ENCODE measurements around the gene MARK1.

DNA sequence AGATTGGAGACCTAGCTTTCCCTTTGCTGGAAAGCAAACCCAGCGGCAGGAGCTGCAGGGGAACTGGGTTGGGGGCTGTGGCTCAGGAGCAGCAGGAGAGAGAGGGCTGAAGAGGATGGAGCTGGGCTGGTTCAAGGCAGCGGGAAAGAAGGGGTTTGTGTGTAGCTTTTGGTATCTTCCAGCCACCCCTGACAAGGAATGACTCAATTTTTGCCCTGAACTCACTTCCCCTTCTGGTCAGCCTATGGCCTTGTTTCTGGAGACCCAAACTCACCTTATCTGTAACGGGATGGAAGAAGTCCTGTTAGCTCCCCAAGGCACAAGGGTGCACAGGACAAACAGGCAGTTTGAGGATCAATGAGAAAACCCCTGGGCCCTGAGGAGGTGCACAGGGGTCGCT is 175.4 kb downstream of the MARK1 start:
- TF ChIP-seq, protein P1, sequence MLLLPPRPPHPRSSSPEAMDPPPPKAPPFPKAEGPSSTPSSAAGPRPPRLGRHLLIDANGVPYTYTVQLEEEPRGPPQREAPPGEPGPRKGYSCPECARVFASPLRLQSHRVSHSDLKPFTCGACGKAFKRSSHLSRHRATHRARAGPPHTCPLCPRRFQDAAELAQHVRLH (tag by site-specific recombination; IDR thresholded peaks at IDR 0.05), result no peak
- TF ChIP-seq ZNF843 (tag by site-specific recombination; IDR thresholded peaks at IDR 0.05) (no peak), ZNF10 (tag by site-specific recombination; IDR thresholded peaks at IDR 0.05) (no peak)
- TF ChIP-seq, protein P2, sequence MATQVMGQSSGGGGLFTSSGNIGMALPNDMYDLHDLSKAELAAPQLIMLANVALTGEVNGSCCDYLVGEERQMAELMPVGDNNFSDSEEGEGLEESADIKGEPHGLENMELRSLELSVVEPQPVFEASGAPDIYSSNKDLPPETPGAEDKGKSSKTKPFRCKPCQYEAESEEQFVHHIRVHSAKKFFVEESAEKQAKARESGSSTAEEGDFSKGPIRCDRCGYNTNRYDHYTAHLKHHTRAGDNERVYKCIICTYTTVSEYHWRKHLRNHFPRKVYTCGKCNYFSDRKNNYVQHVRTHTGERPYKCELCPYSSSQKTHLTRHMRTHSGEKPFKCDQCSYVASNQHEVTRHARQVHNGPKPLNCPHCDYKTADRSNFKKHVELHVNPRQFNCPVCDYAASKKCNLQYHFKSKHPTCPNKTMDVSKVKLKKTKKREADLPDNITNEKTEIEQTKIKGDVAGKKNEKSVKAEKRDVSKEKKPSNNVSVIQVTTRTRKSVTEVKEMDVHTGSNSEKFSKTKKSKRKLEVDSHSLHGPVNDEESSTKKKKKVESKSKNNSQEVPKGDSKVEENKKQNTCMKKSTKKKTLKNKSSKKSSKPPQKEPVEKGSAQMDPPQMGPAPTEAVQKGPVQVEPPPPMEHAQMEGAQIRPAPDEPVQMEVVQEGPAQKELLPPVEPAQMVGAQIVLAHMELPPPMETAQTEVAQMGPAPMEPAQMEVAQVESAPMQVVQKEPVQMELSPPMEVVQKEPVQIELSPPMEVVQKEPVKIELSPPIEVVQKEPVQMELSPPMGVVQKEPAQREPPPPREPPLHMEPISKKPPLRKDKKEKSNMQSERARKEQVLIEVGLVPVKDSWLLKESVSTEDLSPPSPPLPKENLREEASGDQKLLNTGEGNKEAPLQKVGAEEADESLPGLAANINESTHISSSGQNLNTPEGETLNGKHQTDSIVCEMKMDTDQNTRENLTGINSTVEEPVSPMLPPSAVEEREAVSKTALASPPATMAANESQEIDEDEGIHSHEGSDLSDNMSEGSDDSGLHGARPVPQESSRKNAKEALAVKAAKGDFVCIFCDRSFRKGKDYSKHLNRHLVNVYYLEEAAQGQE (tag by site-specific recombination; IDR thresholded peaks at IDR 0.05), result no peak

Data from HEK293 (cell line).